Skeletal muscle satellite cell (primary cell): Measurements from ENCODE around the gene C16orf90.

ENCODE experiments used
- H3K27me3 ChIP-seq: 2 replicates; pipeline ENCODE4 v1.7.0; 2013; ENCODE audit warnings: low read length; ENCODE audit not compliant: control insufficient read depth, insufficient read depth
- H3K36me3 ChIP-seq: 2 replicates; pipeline ENCODE4 v1.7.0; 2013; ENCODE audit warnings: mild to moderate bottlenecking, control low read depth, low read length; ENCODE audit not compliant: insufficient read depth
- H3K4me1 ChIP-seq: 2 replicates; pipeline ENCODE4 v1.7.0; 2013; ENCODE audit warnings: low read length; ENCODE audit not compliant: control insufficient read depth, insufficient read depth
- H3K4me2 ChIP-seq: 2 replicates; pipeline ENCODE4 v1.7.0; 2013; ENCODE audit warnings: mild to moderate bottlenecking, low read length
- H3K4me3 ChIP-seq: 2 replicates; pipeline ENCODE4 v1.7.0; 2013; ENCODE audit warnings: low read length
- H3K9ac ChIP-seq: 2 replicates; pipeline ENCODE4 v1.7.0; 2013; ENCODE audit warnings: mild to moderate bottlenecking, low read depth, low read length, moderate library complexity
- H3K9me3 ChIP-seq: replicated peaks from 2 replicates; pipeline ENCODE4 v1.7.0; 2013; ENCODE audit warnings: mild to moderate bottlenecking, control low read depth, low read length

The C16orf90 gene

GRCh38 chr16:3471518-3472176, 23.6 kb downstream of the C16orf90 start:
- Histone ChIP-seq H3K9me3 (no peaks in the 10 kb centered on the region), H3K4me3 (no peak overlapping the region), H3K9ac (no peak overlapping the region), H3K4me2 (no peak overlapping the region), H3K27me3 (no peaks in the 10 kb centered on the region), H3K36me3 (peaks cover 10% of the 10 kb centered on the region), H3K4me1 (peaks cover 8% of the 10 kb centered on the region)

GRCh38 chr16:3470723-3471122, 24.6 kb downstream of the C16orf90 start:
- no peak overlapping the region for H3K4me3 ChIP-seq
- H3K9ac ChIP-seq, result no peak overlapping the region
- peaks cover 8% of the 10 kb centered on the region for H3K4me1 ChIP-seq
- H3K27me3 ChIP-seq, result no peaks in the 10 kb centered on the region
- no peaks in the 10 kb centered on the region for H3K9me3 ChIP-seq
- peaks cover 19% of the 10 kb centered on the region for H3K36me3 ChIP-seq
- H3K4me2 ChIP-seq, result no peak overlapping the region

- H3K36me3 ChIP-seq, result peaks cover 24% of the 10 kb centered on the region
- no peak overlapping the region for H3K9ac ChIP-seq
- no peak overlapping the region for H3K4me3 ChIP-seq
- H3K9me3 ChIP-seq, result no peaks in the 10 kb centered on the region
- no peak overlapping the region for H3K4me2 ChIP-seq
- peaks cover 8% of the 10 kb centered on the region for H3K4me1 ChIP-seq
- no peaks in the 10 kb centered on the region for H3K27me3 ChIP-seq
These were observed 25.6 kb downstream of the C16orf90 start for GRCh38 chr16:3469736-3470135.

- Histone ChIP-seq H3K27me3 (no peaks in the 10 kb centered on the region), H3K36me3 (peaks cover 24% of the 10 kb centered on the region), H3K9me3 (no peaks in the 10 kb centered on the region), H3K4me2 (no peak overlapping the region), H3K9ac (no peak overlapping the region), H3K4me3 (no peak overlapping the region), H3K4me1 (peaks cover 14% of the 10 kb centered on the region)
These were observed 26.8 kb downstream of the C16orf90 start for GRCh38 chr16:3468501-3468900.

- peaks cover 21% of the 10 kb centered on the region for H3K36me3 ChIP-seq
- H3K4me2 ChIP-seq, result no peak overlapping the region
- no peak overlapping the region for H3K9ac ChIP-seq
- no peaks in the 10 kb centered on the region for H3K27me3 ChIP-seq
- no peaks in the 10 kb centered on the region for H3K9me3 ChIP-seq
- peaks cover 14% of the 10 kb centered on the region for H3K4me1 ChIP-seq
- H3K4me3 ChIP-seq, result no peak overlapping the region
These were observed 27.4 kb downstream of the C16orf90 start for GRCh38 chr16:3467921-3468320.

GRCh38 chr16:3467182-3467581, 28.1 kb downstream of the C16orf90 start:
- no peak overlapping the region for H3K4me2 ChIP-seq
- no peak overlapping the region for H3K9ac ChIP-seq
- H3K4me3 ChIP-seq, result no peak overlapping the region
- H3K27me3 ChIP-seq, result no peaks in the 10 kb centered on the region
- no peaks in the 10 kb centered on the region for H3K9me3 ChIP-seq
- H3K4me1 ChIP-seq, result peaks cover 6% of the 10 kb centered on the region
- H3K36me3 ChIP-seq, result peaks cover 21% of the 10 kb centered on the region

- Histone ChIP-seq H3K27me3 (no peaks in the 10 kb centered on the region), H3K9ac (no peak overlapping the region), H3K4me2 (no peak overlapping the region), H3K36me3 (peaks cover 21% of the 10 kb centered on the region), H3K9me3 (no peaks in the 10 kb centered on the region), H3K4me1 (peaks cover 6% of the 10 kb centered on the region), H3K4me3 (no peak overlapping the region)
These were observed 29.2 kb downstream of the C16orf90 start for GRCh38 chr16:3465911-3466584.

GRCh38 chr16:3465301-3465700, 30.0 kb downstream of the C16orf90 start:
- Histone ChIP-seq H3K4me1 (peaks cover 6% of the 10 kb centered on the region), H3K9ac (no peak overlapping the region), H3K36me3 (peaks cover 21% of the 10 kb centered on the region), H3K9me3 (no peaks in the 10 kb centered on the region), H3K4me2 (no peak overlapping the region), H3K4me3 (no peak overlapping the region), H3K27me3 (no peaks in the 10 kb centered on the region)

GRCh38 chr16:3461151-3461550, 34.1 kb downstream of the C16orf90 start:
- Histone ChIP-seq H3K27me3 (no peaks in the 10 kb centered on the region), H3K9ac (no peak overlapping the region), H3K4me3 (no peak overlapping the region), H3K9me3 (no peaks in the 10 kb centered on the region), H3K4me2 (no peak overlapping the region), H3K36me3 (peaks cover 9% of the 10 kb centered on the region), H3K4me1 (peaks cover 32% of the 10 kb centered on the region)

GRCh38 chr16:3460585-3460984, 34.7 kb downstream of the C16orf90 start:
- Histone ChIP-seq H3K4me2 (no peak overlapping the region), H3K4me1 (peaks cover 38% of the 10 kb centered on the region), H3K9me3 (no peaks in the 10 kb centered on the region), H3K27me3 (no peaks in the 10 kb centered on the region), H3K36me3 (peaks cover 4% of the 10 kb centered on the region), H3K4me3 (no peak overlapping the region), H3K9ac (no peak overlapping the region)

GRCh38 chr16:3460121-3460520, 35.2 kb downstream of the C16orf90 start:
- no peaks in the 10 kb centered on the region for H3K27me3 ChIP-seq
- no peaks in the 10 kb centered on the region for H3K36me3 ChIP-seq
- H3K9me3 ChIP-seq, result no peaks in the 10 kb centered on the region
- H3K4me3 ChIP-seq, result peak overlapping the region; percentile 82
- H3K4me2 ChIP-seq, result peak overlapping the region; percentile 92
- no peak overlapping the region for H3K9ac ChIP-seq
- H3K4me1 ChIP-seq, result peaks cover 40% of the 10 kb centered on the region
